Fibroblast of skin of left biceps (primary cell): Measurements from ENCODE around the gene TNFSF4.
A peak's percentile ranks its signal among the peaks of the same experiment; 100 is the strongest.
"Not testable (repeated sequence)": the region's sequence is repeated elsewhere in the genome, so short reads cannot be mapped to it uniquely, and the experiment has no call there.

ENCODE experiments used
- DNase-seq, 2 experiments: peaks; one replicate each; pipeline ENCODE4 v3.0.0-alpha.2; 2013; ENCODE audit warnings: low read depth in 2 of 2

Gene TNFSF4

DNA sequence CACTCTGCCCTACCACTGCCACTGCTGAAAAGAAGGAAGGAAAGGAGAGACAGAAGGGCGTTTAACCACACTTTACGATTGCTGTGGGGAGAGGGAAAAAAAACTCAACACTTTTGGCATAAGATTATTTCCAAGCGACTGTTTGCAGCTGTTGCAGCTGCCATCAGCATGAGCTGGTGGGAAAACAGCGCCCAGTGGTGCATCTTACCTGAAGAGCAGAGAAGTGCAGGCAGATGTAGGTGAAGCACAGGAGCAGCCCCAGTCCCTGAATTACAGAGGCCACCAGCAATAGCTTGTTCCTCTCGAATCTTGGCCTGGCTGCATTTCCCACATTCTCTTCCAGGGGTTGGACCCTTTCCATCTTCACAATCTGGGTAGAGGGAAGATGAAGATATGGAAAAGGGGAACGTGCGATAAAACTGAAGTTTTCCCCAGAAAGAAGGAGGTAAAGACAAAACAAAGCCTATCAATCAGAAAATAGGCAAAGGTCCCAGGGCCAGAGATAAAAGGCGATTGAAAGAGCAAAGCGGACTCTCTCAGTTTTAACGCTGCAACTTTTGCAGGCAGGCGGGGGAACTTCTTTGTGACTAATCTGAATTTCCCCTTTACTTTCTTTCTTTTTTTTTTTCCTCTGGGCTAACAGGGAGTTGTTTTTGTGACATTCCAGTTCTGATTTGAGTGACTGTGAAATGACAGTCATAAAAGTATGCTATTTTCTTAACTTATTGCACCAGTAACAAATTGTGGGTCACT lies at the start of gene TNFSF4:
TSS of gene TNFSF4 (minus strand) at position 516 of the 753 bp plus-strand sequence. CDS start at position 361, 155 bp downstream.
- DNase-seq: no peak

DNA sequence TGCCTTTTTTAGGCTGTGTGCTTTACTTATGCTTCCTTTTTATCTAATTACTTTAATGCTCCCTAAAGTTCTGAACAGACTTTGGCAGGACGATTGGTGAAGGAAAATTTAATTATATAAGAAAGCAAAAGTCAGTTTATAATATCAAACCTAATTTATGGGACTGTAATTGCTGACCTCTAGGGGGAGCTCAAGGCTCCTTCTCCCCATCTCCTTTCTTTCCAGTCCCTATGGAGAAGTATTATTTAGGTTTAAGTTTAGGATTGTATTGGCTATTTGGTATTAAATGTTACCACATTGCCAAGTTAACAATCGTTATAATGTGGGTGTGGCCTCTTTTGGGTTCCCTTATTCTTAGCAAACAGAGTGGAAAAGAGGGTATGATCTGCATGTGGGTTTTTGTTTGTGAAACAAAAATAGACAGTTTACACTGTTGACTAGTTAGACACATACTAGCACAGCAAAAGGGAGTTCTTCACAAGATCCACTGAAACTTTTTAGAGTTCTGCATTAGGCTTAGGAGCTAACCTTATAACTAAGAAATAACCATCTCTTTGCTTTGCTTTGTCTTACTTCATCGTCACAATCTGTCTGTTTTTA lies 48.2 kb upstream of the TNFSF4 start:
- peak in 1 of 2 experiments; percentile 4 for DNase-seq

GRCh38 chr1:173253046-173253445 lies 45.9 kb upstream of the TNFSF4 start:
- no peak for DNase-seq

DNA sequence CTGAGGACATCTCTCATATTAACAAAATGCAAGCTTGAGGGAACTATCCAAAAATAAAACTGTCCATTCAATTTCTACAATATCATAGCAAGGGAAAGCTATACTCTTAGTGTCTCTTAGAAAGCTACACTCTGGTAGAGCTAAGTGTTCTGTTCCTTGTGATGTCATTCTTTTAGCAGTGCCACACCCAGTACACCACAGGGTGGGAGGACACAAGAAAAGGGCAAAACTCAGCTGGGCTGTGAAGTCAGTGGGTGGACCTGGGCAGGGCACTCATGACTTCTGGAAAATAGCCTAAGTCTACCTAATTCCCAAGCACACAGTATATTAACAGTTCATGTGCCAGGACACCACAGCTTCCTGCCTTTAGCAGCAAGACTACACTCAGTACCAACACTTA lies 42.2 kb upstream of the TNFSF4 start:
- DNase-seq: no peak

DNA sequence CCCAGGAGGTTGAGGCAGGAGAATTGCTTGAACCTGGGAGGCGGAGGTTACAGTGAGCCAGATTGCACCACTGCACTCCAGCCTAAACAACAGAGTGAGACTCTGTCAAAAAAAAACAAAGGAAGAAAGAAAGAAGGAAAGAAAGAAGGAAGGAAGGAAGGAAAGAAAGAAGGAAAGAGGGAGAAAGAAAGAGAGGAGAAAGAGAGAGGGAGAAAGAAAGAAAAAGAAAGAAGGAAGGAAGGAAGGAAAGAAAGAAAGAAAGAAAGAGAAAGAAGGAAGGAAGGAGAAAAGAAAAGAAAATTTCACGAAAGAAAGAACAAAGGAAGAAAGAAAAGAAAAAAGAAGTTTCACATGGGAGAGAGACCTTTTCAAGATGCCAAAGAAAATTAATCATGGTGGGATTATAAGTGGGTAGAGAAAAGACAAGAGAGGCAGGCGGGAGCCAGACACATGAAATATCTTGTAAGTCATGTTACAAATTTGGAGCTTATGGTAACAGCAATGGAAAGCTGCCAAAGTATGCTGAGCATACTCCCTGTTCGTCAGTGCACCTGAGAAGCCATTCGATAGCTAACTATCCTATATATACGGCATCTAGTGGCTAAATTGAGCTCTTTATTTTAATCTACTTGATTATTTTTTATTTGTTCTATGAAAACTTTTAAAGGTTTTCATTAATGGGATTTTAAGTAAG lies 41.3 kb upstream of the TNFSF4 start:
- no peak for DNase-seq

GRCh38 chr1:173245892-173246291 lies 38.8 kb upstream of the TNFSF4 start:
- no peak for DNase-seq

DNA sequence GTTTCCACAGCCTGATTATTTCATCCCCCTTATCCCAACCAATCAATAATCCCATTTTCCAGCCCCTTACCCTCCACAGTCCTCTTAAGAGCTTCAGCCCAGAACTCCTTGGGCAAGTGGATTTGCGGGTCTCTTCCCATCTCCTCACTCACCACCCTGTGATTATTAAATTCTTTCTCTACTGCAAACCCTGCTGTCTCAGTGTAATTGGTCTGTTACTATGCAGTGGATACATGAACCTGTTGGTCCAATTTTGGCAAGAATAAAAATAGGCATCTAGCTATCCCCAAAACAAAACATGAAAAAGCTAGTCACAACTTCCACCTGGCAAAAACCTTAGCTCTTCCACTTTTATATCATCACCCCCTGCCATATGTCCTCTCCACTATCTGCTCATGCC lies 36.2 kb upstream of the TNFSF4 start:
- DNase-seq: no peak

GRCh38 chr1:173241528-173242347 lies 34.6 kb upstream of the TNFSF4 start:
- no peak for DNase-seq

DNA sequence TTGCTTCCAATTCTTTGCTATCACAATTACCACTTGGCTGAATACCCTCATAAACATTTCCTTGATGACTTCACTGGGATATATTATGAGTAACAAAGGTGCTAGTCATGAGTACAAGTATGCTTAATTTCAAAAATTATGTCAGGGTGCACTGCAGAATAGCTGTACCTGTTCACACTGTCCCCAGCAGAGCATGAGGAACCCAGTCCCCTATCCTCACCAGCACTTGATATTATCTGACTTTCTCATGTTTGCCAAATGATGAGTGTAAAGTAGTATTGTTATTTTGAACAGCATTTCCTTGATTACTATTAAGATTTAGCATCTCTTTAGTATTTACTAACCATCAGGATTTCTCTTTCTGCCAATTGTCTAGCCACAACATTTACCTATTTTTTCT lies 33.5 kb upstream of the TNFSF4 start:
- DNase-seq: no peak

DNA sequence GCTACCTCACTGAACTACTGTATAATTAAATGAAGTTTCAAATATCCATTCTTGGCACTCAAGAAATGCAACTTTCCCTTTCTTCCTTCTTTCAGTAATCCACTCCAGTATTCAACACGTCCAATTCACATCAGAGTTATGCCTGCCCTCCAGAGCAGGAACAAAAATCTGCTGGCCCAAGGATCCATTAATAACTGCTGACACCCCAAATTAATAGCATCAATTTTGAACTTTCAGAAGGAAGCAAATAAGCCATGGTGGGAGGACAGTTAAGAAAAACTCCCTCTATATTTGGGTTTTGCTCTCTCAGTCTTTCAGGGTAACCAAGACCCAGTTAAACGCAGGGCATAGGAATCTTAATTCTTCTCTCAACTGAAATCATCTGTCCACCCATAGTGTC lies 31.9 kb upstream of the TNFSF4 start:
- DNase-seq: no peak

GRCh38 chr1:173234899-173235298 lies 27.8 kb upstream of the TNFSF4 start:
- DNase-seq: no peak

DNA sequence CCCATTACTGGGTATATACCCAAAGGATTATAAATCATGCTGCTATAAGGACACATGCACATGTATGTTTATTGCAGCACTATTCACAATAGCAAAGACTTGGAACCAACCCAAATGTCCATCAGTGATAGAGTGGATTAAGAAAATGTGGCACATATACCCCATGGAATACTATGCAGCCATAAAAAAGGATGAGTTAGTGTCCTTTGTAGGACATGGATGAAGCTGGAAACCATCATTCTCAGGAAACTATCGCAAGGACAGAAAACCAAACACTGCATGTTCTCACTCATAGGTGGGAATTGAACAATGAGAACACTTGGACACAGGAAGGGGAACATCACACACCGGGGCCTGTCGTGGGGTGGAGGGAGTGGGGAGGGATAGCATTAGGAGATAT lies 27.3 kb upstream of the TNFSF4 start:
- DNase-seq: not testable (repeated sequence)

GRCh38 chr1:173229031-173229430 lies 21.9 kb upstream of the TNFSF4 start:
- DNase-seq: not testable (repeated sequence)

GRCh38 chr1:173224949-173225348 lies 17.8 kb upstream of the TNFSF4 start:
- DNase-seq: no peak

DNA sequence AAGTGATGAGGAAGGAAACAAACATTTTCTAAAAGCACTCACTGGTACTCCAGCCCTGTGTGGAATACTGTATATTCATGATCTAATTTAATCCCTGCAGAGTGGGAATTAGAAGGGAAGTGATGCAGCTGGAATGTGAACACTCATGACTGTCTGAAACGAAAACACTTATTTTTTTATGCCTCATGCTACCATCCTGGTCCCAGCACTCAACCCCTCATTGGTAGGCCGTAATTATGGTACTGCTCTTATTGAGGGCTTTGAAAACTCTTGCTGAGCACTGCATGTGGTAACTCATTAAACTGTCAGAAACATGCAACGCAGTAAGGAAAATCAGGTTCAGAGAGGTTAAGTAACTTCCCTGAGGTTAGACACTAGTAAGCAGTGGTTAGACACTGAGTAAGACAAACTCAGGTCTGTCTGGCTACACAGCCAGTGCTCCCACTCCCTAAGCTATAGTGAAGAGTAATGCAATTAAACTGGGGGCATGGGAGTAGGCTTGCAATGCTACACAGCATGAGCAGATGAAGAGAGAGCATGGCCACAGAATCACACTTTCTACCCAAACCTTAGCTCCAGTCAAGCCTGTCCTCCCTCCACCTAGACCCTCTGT lies 17.3 kb upstream of the TNFSF4 start:
- DNase-seq: no peak

- DNase-seq: no peak
Measured at GRCh38 chr1:173223031-173223380, 15.9 kb upstream of the TNFSF4 start.

- DNase-seq: no peak
Measured at GRCh38 chr1:173222149-173223030, 15.3 kb upstream of the TNFSF4 start.

GRCh38 chr1:173220157-173220556 lies 13.0 kb upstream of the TNFSF4 start:
- no peak for DNase-seq

DNA sequence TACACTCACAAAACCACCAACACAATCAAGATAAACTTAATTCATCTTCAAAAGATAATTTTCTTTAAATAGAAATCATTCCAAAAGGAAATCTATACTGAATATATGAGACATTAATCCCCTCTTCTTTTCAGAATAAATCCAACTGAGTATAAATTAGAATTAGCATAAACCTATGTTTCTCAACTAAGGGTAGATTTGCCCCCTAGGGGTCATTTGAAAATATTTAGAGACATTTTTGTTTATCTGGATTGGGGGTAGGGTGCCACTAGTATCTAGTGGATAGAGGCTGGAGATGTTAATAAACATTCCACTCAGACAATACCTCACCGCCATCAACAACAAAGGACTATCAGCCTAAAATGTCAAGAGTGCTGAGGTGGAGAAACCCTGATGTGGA lies 6.5 kb upstream of the TNFSF4 start:
- DNase-seq: no peak

GRCh38 chr1:173212952-173213491 lies 5.9 kb upstream of the TNFSF4 start:
- DNase-seq: no peak
